Lower lobe of right lung (tissue), 2 donors: ENCODE measurements around the gene CTU2. TPM values are rescaled to one million over a fixed set of nuclear protein-coding genes. Genes with fewer than 3 reads are reported as not detected.
A peak's percentile ranks its signal among the peaks of the same experiment; 100 is the strongest.

Experiments
- ATAC-seq, 2 donors: fragments of 200-7000 bp; cut with Tn5 transposase; one replicate each; pipeline ENCODE4 v1.9.1; 2020 to 2022; ENCODE audit warnings: mild to moderate bottlenecking in 2 of 2, moderate library complexity in 2 of 2
- DNase-seq: peaks from one replicate; pipeline ENCODE4 v3.0.0-alpha.2; 2020
- H3K27ac ChIP-seq: fragments of 200-600 bp; one replicate; pipeline ENCODE4 v1.8.0; 2022
- H3K27me3 ChIP-seq: fragments of 200-600 bp; one replicate; pipeline ENCODE4 v1.8.0; 2022; ENCODE audit warnings: low read depth
- H3K36me3 ChIP-seq: fragments of 200-600 bp; one replicate; pipeline ENCODE4 v1.8.0; 2022; ENCODE audit warnings: mild to moderate bottlenecking
- H3K4me1 ChIP-seq: fragments of 200-600 bp; one replicate; pipeline ENCODE4 v1.8.0; 2022
- H3K4me3 ChIP-seq: fragments of 200-600 bp; one replicate; pipeline ENCODE4 v1.8.0; 2022; ENCODE audit warnings: mild to moderate bottlenecking
- H3K9me3 ChIP-seq: fragments of 200-600 bp; one replicate; pipeline ENCODE4 v1.8.0; 2022
- CTCF ChIP-seq: fragments of 200-600 bp; IDR thresholded peaks from one replicate; pipeline ENCODE4 v1.8.0; 2022; ENCODE audit warnings: antibody characterized with exemption, mild to moderate bottlenecking
- intact Hi-C: fragments of 100-400 bp; cut with DNase I; formaldehyde crosslinking; loops from one replicate; pipeline ENCODE4 v1.11.0; 2022
- total RNA-seq: library from RNA; stranded (reverse); fragmentation: NEBNext Ultra II Directional; extraction: Animal tissue kit (Norgen Biotek cat#: 25700); gene quantifications from one replicate; pipeline ENCODE4 v1.2.1, GENCODE V29; 2021
- donor health status: DM: no; HTN: yes; CAD: no; lungs with severe emphysema.

Gene CTU2
- total RNA-seq, 1 donor from 2014 or later = 14.5 TPM

GRCh38 chr16:88723507-88723887 lies 17.2 kb downstream of the CTU2 start:
- Histone ChIP-seq H3K4me1 (no peaks in the 10 kb centered on the region), H3K27ac (no peak overlapping the region), H3K27me3 (no peaks in the 10 kb centered on the region), H3K36me3 (peaks cover 97% of the 10 kb centered on the region), H3K9me3 (no peaks in the 10 kb centered on the region), H3K4me3 (no peak overlapping the region)
- DNase-seq (no peak), ATAC-seq (no peak)
- TF ChIP-seq CTCF = no peak
- intact Hi-C loops = no loop called here

GRCh38 chr16:88723911-88724310 lies 17.6 kb downstream of the CTU2 start:
- no peak overlapping the region for H3K27ac ChIP-seq
- no peak for DNase-seq
- no peaks in the 10 kb centered on the region for H3K27me3 ChIP-seq
- H3K4me3 ChIP-seq = no peak overlapping the region
- no peak for ATAC-seq
- intact Hi-C loops = no loop called here
- peaks cover 93% of the 10 kb centered on the region for H3K36me3 ChIP-seq
- no peak for TF ChIP-seq CTCF
- no peaks in the 10 kb centered on the region for H3K4me1 ChIP-seq
- no peaks in the 10 kb centered on the region for H3K9me3 ChIP-seq

- Histone ChIP-seq H3K27ac (no peak overlapping the region), H3K9me3 (no peaks in the 10 kb centered on the region), H3K36me3 (peaks cover 85% of the 10 kb centered on the region), H3K27me3 (no peaks in the 10 kb centered on the region), H3K4me1 (no peaks in the 10 kb centered on the region), H3K4me3 (no peak overlapping the region)
- intact Hi-C loops = no loop called here
- peak in 1 of 2 donors; percentile 2 for ATAC-seq
- no peak for DNase-seq
- TF ChIP-seq CTCF = no peak
Measured at GRCh38 chr16:88724855-88725555, 18.7 kb downstream of the CTU2 start.

DNA sequence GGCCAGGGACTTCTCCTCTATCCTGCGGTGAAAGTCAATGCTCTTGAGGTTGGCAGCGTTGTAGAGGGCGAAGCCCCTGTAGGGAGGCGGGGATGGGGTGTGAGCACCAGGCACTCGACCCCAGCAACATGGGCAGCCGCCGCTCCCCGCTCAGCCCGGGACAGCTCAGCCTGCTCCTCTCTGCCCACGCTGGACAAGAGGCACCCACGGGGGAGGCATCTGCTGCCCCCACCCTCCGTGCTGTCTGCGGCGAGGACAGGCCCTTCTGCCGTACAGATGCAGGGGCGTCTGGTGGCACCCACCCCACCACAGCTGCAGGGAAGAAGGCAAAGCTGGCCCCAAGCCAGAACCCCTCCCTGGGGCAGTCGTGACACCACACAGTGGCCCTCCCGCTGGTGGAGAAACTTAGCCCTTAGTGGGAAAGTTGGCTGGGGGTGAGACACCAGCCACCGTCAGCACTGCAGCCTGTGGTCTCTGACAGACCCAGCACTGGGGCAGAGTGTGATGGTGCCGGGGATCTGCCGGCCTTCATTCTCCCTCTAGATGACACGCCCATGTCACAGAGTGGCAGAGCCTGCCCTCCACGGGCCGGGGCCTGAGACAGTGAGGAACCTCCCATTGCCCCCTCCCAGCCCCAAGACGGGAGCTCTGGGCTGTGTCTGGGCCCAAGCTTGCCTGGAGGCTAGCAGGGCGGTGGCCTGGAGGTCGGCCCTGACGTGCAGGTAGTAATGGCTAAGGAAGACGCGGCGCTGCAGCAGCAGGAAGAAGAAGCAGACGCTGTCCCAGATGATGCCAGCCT lies 19.5 kb downstream of the CTU2 start:
- H3K27me3 ChIP-seq = no peaks in the 10 kb centered on the region
- H3K36me3 ChIP-seq = peaks cover 84% of the 10 kb centered on the region
- no peak overlapping the region for H3K4me3 ChIP-seq
- DNase-seq (no peak), ATAC-seq (peak in 1 of 2 donors; percentile 4)
- no peak overlapping the region for H3K27ac ChIP-seq
- intact Hi-C loops = no loop called here
- TF ChIP-seq CTCF = no peak
- no peaks in the 10 kb centered on the region for H3K9me3 ChIP-seq
- H3K4me1 ChIP-seq = no peaks in the 10 kb centered on the region

- ATAC-seq (no peak), DNase-seq (no peak)
- H3K9me3 ChIP-seq = no peaks in the 10 kb centered on the region
- no peaks in the 10 kb centered on the region for H3K27me3 ChIP-seq
- peaks cover 84% of the 10 kb centered on the region for H3K36me3 ChIP-seq
- TF ChIP-seq CTCF = no peak
- no peak overlapping the region for H3K27ac ChIP-seq
- no peaks in the 10 kb centered on the region for H3K4me1 ChIP-seq
- no peak overlapping the region for H3K4me3 ChIP-seq
- intact Hi-C loops = no loop called here
Measured at GRCh38 chr16:88726408-88726749, 20.1 kb downstream of the CTU2 start.
